IMR-90 (cell line): Measurements from ENCODE around the gene PKP4. TPM values are rescaled to one million over a fixed set of nuclear protein-coding genes. Genes with fewer than 3 reads are reported as not detected.

Experiments used
- ATAC-seq: fragments of 200-7000 bp; cut with Tn5 transposase; 2 replicates; pipeline ENCODE4 v1.9.1; 2020; ENCODE audit warnings: low read depth, mild to moderate bottlenecking, moderate library complexity
- BruUV-seq: library from RNA; stranded (reverse); fragments of 400-500 nt; replicated peaks from 2 replicates; lab custom pipeline; 2021; lab: Mats Ljungman, UMichigan
- CTCF ChIA-PET: fragments of 300-600 bp; formaldehyde crosslinking; extraction: SDS; loops from one replicate; lab custom pipeline; 2021; ENCODE audit warnings: antibody characterized with exemption; lab: Yijun Ruan, JAX
- POLR2A ChIA-PET: fragments of 300-600 bp; sonication (Branson Sonifier 250); formaldehyde crosslinking; loops from one replicate; lab custom pipeline; 2022; ENCODE audit warnings: antibody characterized with exemption; ENCODE audit not compliant: unreplicated experiment; lab: Charles Lee
- DNase-seq: peaks from one replicate; pipeline ENCODE4 v3.0.0; 2013
- H2AFZ ChIP-seq: replicated peaks from 2 replicates; pipeline ENCODE3; 2013; ENCODE audit warnings: low read length, mild to moderate bottlenecking; ENCODE audit not compliant: poor library complexity
- H2AK5ac ChIP-seq: 2 replicates; pipeline ENCODE4 v1.6.1; 2013; ENCODE audit warnings: low read depth, low read length, inconsistent platforms
- H2AK9ac ChIP-seq: replicated peaks from 2 replicates; pipeline ENCODE3; 2013; ENCODE audit warnings: mild to moderate bottlenecking, low read depth, low read length, moderate library complexity; ENCODE audit not compliant: poor library complexity
- H2BK120ac ChIP-seq: 2 replicates; pipeline ENCODE4 v1.6.1; 2013; ENCODE audit warnings: low read depth, low read length, inconsistent platforms
- H2BK15ac ChIP-seq: 3 replicates; pipeline ENCODE4 v1.6.1; 2013; ENCODE audit warnings: low read depth, low read length, inconsistent platforms
- H2BK20ac ChIP-seq: 2 replicates; pipeline ENCODE4 v1.6.1; 2013; ENCODE audit warnings: low read depth, mild to moderate bottlenecking, inconsistent platforms, low read length, moderate library complexity
- H2BK5ac ChIP-seq: 2 replicates; pipeline ENCODE4 v1.6.1; 2013; ENCODE audit warnings: mild to moderate bottlenecking, low read depth, low read length, inconsistent platforms; ENCODE audit not compliant: poor library complexity, severe bottlenecking
- H3K14ac ChIP-seq: replicated peaks from 2 replicates; pipeline ENCODE4 v1.6.1; 2013; ENCODE audit warnings: low read depth, low read length, inconsistent platforms
- H3K18ac ChIP-seq: 2 replicates; pipeline ENCODE4 v1.6.1; 2013; ENCODE audit warnings: low read depth, low read length, control low read depth
- H3K23ac ChIP-seq: 2 replicates; pipeline ENCODE4 v1.6.1; 2013; ENCODE audit warnings: low read depth, low read length, inconsistent platforms
- H3K27ac ChIP-seq: 2 replicates; pipeline ENCODE4 v1.5.1; 2013; ENCODE audit warnings: mild to moderate bottlenecking, control low read depth, low read length; ENCODE audit not compliant: insufficient read depth
- H3K27me3 ChIP-seq: 2 replicates; pipeline ENCODE4 v1.6.1; 2013; ENCODE audit warnings: low read length; ENCODE audit not compliant: control insufficient read depth, insufficient read depth
- H3K36me3 ChIP-seq: 2 replicates; pipeline ENCODE4 v1.6.1; 2013; ENCODE audit warnings: low read length, mixed read lengths; ENCODE audit not compliant: control insufficient read depth, insufficient read depth
- H3K4ac ChIP-seq: 2 replicates; pipeline ENCODE4 v1.6.1; 2013; ENCODE audit warnings: low read depth, low read length, inconsistent platforms
- H3K4me1 ChIP-seq: 2 replicates; pipeline ENCODE4 v1.6.1; 2013; ENCODE audit warnings: low read length, mixed read lengths; ENCODE audit not compliant: control insufficient read depth, insufficient read depth
- H3K4me2 ChIP-seq: 2 replicates; pipeline ENCODE4 v1.6.1; 2013; ENCODE audit warnings: low read depth, mild to moderate bottlenecking, control low read depth, low read length, moderate library complexity
- H3K4me3 ChIP-seq: 2 replicates; pipeline ENCODE4 v1.5.1; 2013; ENCODE audit warnings: low read depth, mild to moderate bottlenecking, control low read depth, low read length, moderate library complexity; ENCODE audit not compliant: insufficient read depth
- H3K56ac ChIP-seq: 2 replicates; pipeline ENCODE4 v1.6.1; 2013; ENCODE audit warnings: low read length, inconsistent platforms; ENCODE audit not compliant: insufficient read depth; ENCODE audit errors: extremely low read depth
- H3K79me1 ChIP-seq, 2 experiments: 2 replicates each; pipeline ENCODE4 v1.6.1; 2013; ENCODE audit warnings: low read length in 2 of 2, inconsistent platforms in 1 of 2, low read depth in 1 of 2
- H3K9ac ChIP-seq: 2 replicates; pipeline ENCODE4 v1.6.1; 2013; ENCODE audit warnings: low read depth, low read length, control low read depth
- H3K9me1 ChIP-seq: 2 replicates; pipeline ENCODE4 v1.6.1; 2013; ENCODE audit warnings: low read length, inconsistent platforms; ENCODE audit not compliant: insufficient read depth
- H3K9me3 ChIP-seq: 2 replicates; pipeline ENCODE4 v1.6.1; 2013; ENCODE audit warnings: low read length; ENCODE audit not compliant: control insufficient read depth, insufficient read depth
- H4K20me1 ChIP-seq: 2 replicates; pipeline ENCODE4 v1.6.1; 2013; ENCODE audit warnings: low read length, inconsistent platforms; ENCODE audit not compliant: insufficient read depth
- H4K5ac ChIP-seq: 2 replicates; pipeline ENCODE4 v1.6.1; 2013; ENCODE audit warnings: mild to moderate bottlenecking, low read depth, low read length, control low read depth
- H4K8ac ChIP-seq, 2 experiments: 2 replicates each; pipeline ENCODE4 v1.6.1; 2013; ENCODE audit warnings: low read depth in 2 of 2, low read length in 2 of 2, control low read depth in 1 of 2, inconsistent platforms in 1 of 2
- H4K91ac ChIP-seq: 2 replicates; pipeline ENCODE4 v1.6.1; 2013; ENCODE audit warnings: low read depth, low read length, inconsistent platforms; ENCODE audit not compliant: insufficient read depth
- BHLHE40 ChIP-seq: fragments of 150-350 bp; IDR thresholded peaks from 2 replicates; pipeline ENCODE4 v1.6.1; 2016; ENCODE audit warnings: mild to moderate bottlenecking, low read depth, low read length
- CEBPB ChIP-seq: IDR thresholded peaks from 2 replicates; pipeline ENCODE4 v1.6.1; 2012; ENCODE audit warnings: low read depth, low read length, improper control_type of control experiment
- MAZ ChIP-seq: IDR thresholded peaks from 2 replicates; pipeline ENCODE4 v1.6.1; 2012; ENCODE audit warnings: low read depth, mild to moderate bottlenecking, low read length, improper control_type of control experiment, moderate library complexity, borderline replicate concordance
- POLR2A ChIP-seq: IDR thresholded peaks from 2 replicates; pipeline ENCODE4 v1.6.1; 2012; ENCODE audit warnings: mild to moderate bottlenecking, low read depth, low read length
- RAD21 ChIP-seq: IDR thresholded peaks from 2 replicates; pipeline ENCODE4 v1.6.1; 2012; ENCODE audit warnings: low read length, improper control_type of control experiment
- WGBS, 2 experiments: methylation state at CpG; one replicate each; pipeline versions ENCODE4 v1.1.5 to v1.1.7; 2013; ENCODE audit warnings: missing lambda C conversion rate in 2 of 2; ENCODE audit not compliant: insufficient read length in 1 of 2; ENCODE audit errors: extremely low coverage in 2 of 2; 5-methylcytosine and 5-hydroxymethylcytosine counted together
- dilution Hi-C: fragments of 300-500 bp; cut with HindIII; formaldehyde crosslinking; loops from one replicate; pipeline ENCODE4 v1.14.3; 2018; ENCODE audit warnings: low sequenced_read_pairs; ENCODE audit not compliant: unreplicated experiment
- in situ Hi-C: fragments of 300-500 bp; cut with MboI; formaldehyde crosslinking; loops from 3 replicates; pipeline ENCODE4 v1.14.3; 2019; ENCODE audit warnings: low sequenced_read_pairs, inconsistent platforms, mixed read lengths
- intact Hi-C: fragments of 100-400 bp; cut with micrococcal nuclease; formaldehyde crosslinking; loops from 2 replicates; pipeline ENCODE4 v1.10.0; 2022
- polyA plus RNA-seq, 3 experiments: library from polyadenylated mRNA; depleted of rRNA; stranded (reverse); fragments of >200 nt; gene quantifications; 2 replicates each; pipeline ENCODE4 v1.2.3, GENCODE V29; 2012; ENCODE audit warnings: low replicate concordance in 1 of 3
- total RNA-seq: library from RNA; depleted of rRNA; stranded (reverse); fragments of >200 nt; gene quantifications from 2 replicates; pipeline ENCODE4 v1.2.3, GENCODE V29; 2012
- TF ChIP-seq, protein P1 (sequence below): fragments of 150-350 bp; IDR thresholded peaks from 2 replicates; pipeline ENCODE4 v1.6.1; 2016; ENCODE audit warnings: low read depth, mild to moderate bottlenecking, low read length, moderate library complexity, borderline replicate concordance

PKP4 gene
- total and polyA plus RNA-seq, 2 of the 4 experiments (the other 2 are of a cell fraction): 20.1 to 37.8 TPM

DNA sequence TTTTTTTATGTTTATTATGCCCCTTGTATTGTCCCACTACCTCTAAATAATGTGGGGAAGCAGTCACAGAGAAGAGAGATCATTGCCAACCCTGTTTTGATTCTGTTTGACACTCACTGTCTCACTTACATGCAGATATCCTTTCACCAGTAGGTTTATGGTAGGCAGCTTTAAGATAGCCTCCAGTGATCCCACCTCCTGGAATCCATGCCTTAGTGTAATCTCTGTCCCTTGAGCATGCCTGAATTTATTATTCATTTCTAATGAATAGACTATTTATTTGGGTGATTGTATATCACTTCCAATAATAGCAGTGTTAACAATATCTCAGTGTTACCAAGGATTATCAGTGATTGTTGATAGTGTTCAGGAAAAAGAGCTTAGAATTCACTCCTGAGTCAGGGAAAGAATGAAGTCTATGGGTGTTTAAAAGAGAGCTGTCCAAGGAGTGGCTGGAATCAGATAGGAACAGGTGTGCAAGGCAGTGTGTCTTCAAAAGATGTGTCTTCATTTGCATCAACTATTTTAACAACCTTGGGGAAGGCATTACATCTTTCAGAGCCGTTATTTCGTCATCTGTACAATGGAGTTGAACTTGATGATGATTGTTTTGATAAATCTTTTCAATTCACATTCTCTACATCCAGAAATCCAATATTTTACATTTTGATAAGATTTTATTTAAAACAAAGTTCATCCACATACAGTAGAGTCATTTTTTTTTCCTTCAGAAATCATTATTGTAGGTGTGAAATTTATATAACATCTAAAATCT is 31.9 kb downstream of the PKP4 start:
- CTCF ChIA-PET: no interaction called here
- H4K5ac ChIP-seq: no peak overlapping the region
- no peak overlapping the region for H3K23ac ChIP-seq
- H2AK5ac ChIP-seq: no peak overlapping the region; the same call in 1 of the 2 replicates
- intact Hi-C loops: loop anchor here (5.0 kb wide), 1 partner anchor 99 kb away; no protein-coding TSS in a partner anchor
- peaks cover 10% of the 10 kb centered on the region for H3K4me1 ChIP-seq
- no peak overlapping the region for H4K91ac ChIP-seq
- H2BK5ac ChIP-seq: no peak overlapping the region
- H3K9me3 ChIP-seq: no peaks in the 10 kb centered on the region
- no CpG with 5 or more reads among the region's 2 CpGs for WGBS, 2 experiments
- H3K4me2 ChIP-seq: no peak overlapping the region
- H4K20me1 ChIP-seq: peaks cover 10% of the 10 kb centered on the region; the same call in 1 of the 2 replicates
- no peak overlapping the region for H4K8ac ChIP-seq
- H2BK20ac ChIP-seq: no peak overlapping the region
- H3K14ac ChIP-seq: no peak overlapping the region
- no peak overlapping the region for H3K4ac ChIP-seq
- no TSS peak for BruUV-seq
- no peak overlapping the region for H2BK120ac ChIP-seq
- no peak overlapping the region for H2BK15ac ChIP-seq
- dilution Hi-C loops: no loop called here
- TF ChIP-seq BHLHE40 (no peak), RAD21 (no peak), POLR2A (no peak), MAZ (no peak), CEBPB (peak; percentile 32; the same call in 1 of the 2 replicates)
- TF ChIP-seq, protein P1, sequence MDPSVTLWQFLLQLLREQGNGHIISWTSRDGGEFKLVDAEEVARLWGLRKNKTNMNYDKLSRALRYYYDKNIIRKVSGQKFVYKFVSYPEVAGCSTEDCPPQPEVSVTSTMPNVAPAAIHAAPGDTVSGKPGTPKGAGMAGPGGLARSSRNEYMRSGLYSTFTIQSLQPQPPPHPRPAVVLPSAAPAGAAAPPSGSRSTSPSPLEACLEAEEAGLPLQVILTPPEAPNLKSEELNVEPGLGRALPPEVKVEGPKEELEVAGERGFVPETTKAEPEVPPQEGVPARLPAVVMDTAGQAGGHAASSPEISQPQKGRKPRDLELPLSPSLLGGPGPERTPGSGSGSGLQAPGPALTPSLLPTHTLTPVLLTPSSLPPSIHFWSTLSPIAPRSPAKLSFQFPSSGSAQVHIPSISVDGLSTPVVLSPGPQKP: no peak
- POLR2A ChIA-PET: no interaction called here
- H2AFZ ChIP-seq: no peak overlapping the region
- peaks cover 31 to 52% of the 10 kb centered on the region in 2 experiments for H3K79me1 ChIP-seq
- H3K4me3 ChIP-seq: no peak overlapping the region
- no peak overlapping the region for H3K18ac ChIP-seq
- H3K9ac ChIP-seq: no peak overlapping the region
- ATAC-seq (no peak), DNase-seq (no peak)
- no peak overlapping the region for H3K27ac ChIP-seq
- no peak overlapping the region for H2AK9ac ChIP-seq
- no peak overlapping the region for H3K56ac ChIP-seq
- in situ Hi-C loops: no loop called here
- H3K27me3 ChIP-seq: no peaks in the 10 kb centered on the region
- H3K9me1 ChIP-seq: peaks cover 15% of the 10 kb centered on the region
- no peaks in the 10 kb centered on the region for H3K36me3 ChIP-seq
